ENCODE measurements around the gene CRB2. TPM values are rescaled to one million over a fixed set of nuclear protein-coding genes. Genes with fewer than 3 reads are reported as not detected.

The CRB2 gene
- total and polyA plus RNA-seq, 2 of the 13 experiments (the other 11 are each of a cell fraction or from before 2014, with no cell fraction given) = 0.01 to 0.29 TPM

DNA sequence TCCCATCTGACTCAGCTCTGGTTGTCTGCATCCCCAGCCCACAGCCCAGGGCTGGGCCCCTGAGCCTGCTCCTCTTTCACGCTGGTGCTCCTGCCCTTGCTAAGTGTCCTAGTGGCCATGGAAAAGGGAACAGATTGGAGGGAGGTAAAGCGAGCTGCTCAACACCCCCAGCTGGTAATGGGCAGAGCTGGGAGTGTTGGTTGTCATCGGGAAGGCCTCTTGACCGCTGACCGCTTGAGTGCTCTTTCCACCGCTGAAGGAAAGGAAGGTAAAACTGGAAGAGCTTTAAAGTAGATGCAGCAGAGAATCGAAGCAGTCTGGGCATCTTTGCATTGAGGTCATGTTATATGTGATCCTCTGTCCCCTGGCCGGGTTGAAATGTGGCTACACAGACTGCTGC, 60.2 kb downstream of the CRB2 start:
- Histone ChIP-seq H2AFZ (ENCODE audit: low read length) (no peak overlapping the region), H3K4me3 (replicated peaks in 1 of 3; ENCODE audit: insufficient read depth in 1 of 3, low read depth in 2 of 3, low read length in 3 of 3) (no peak overlapping the region), H3K36me3 (replicated peaks in 1 of 2; ENCODE audit: control insufficient read depth in 1 of 2, insufficient read depth in 2 of 2, low read length in 2 of 2) (peaks cover 4 to 13% of the 10 kb centered on the region in 2 experiments), H3K9ac (ENCODE audit: insufficient read depth, low read depth, low read length) (no peak overlapping the region), H3K4me1 (ENCODE audit: insufficient read depth, low read length) (no peaks in the 10 kb centered on the region), H3K27me3 (ENCODE audit: control insufficient read depth in 1 of 2, insufficient read depth in 2 of 2, low read length in 2 of 2) (no peaks in the 10 kb centered on the region), H3K27ac (ENCODE audit: extremely low read length, insufficient read depth, low read length) (no peak overlapping the region), H4K20me1 (ENCODE audit: insufficient read depth, low read length) (no peaks in the 10 kb centered on the region), H3K9me3 (ENCODE audit: low read length) (no peaks in the 10 kb centered on the region), H3K79me2 (ENCODE audit: insufficient read depth, low read length) (no peaks in the 10 kb centered on the region), H3K4me2 (ENCODE audit: low read depth, low read length) (no peak overlapping the region)
- FAIRE-seq (no peak), DNase-seq (ENCODE audit: low spot score) (no peak), ATAC-seq (no peak)
- in situ Hi-C loops (cut with HindIII; ENCODE audit: extremely low pct_ligation_motif_present, low pct_unique_long_range_greater_than_20kb) (loop anchor here (25.0 kb wide), 1 partner anchor 621 kb away; no protein-coding TSS in a partner anchor), intact Hi-C loops (cut with micrococcal nuclease; ENCODE audit: unreplicated experiment) (no loop called here)
- 89% methylated on average over 8 of the region's 8 CpGs for WGBS (ENCODE audit: low lambda C conversion rate)
- POLR2A ChIA-PET = no interaction called here
- CTCF ChIA-PET (ENCODE audit: low intra/inter-chr PET ratio, low total read pairs) = no interaction called here
- no TSS peak for BruUV-seq (replicated peaks)
- TF ChIP-seq, protein P1, sequence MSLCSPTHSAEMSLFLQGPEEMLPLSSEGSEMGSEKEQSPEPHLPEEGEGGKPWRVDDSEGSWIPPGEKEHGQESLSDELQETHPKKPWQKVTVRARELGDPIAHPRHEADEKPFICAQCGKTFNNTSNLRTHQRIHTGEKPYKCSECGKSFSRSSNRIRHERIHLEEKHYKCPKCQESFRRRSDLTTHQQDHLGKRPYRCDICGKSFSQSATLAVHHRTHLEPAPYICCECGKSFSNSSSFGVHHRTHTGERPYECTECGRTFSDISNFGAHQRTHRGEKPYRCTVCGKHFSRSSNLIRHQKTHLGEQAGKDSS (CRISPR knock-in tag; IDR thresholded peaks at IDR 0.05; ENCODE audit: borderline replicate concordance, low read depth) = no peak
- TF ChIP-seq ZNF557 (CRISPR knock-in tag; IDR thresholded peaks at IDR 0.05) (no peak), NR2F6 (IDR thresholded peaks at IDR 0.05) (no peak), NR2F6 (CRISPR knock-in tag; IDR thresholded peaks at IDR 0.05) (no peak), POGZ (CRISPR knock-in tag; IDR thresholded peaks at IDR 0.05) (no peak), ZNF446 (CRISPR knock-in tag; IDR thresholded peaks at IDR 0.05) (no peak), FOXP1 (IDR thresholded peaks at IDR 0.05) (no peak), FOXP1 (CRISPR knock-in tag; IDR thresholded peaks at IDR 0.05) (no peak), YY1 (IDR thresholded peaks at IDR 0.05; ENCODE audit: insufficient read depth, insufficient replicate concordance, low read depth, low read length) (no peak), ZFP1 (CRISPR knock-in tag; IDR thresholded peaks at IDR 0.05) (no peak), CCAR2 (optimal IDR thresholded peaks at IDR 0.05; ENCODE audit: low read depth, low read length) (no peak), ZNF558 (CRISPR knock-in tag; IDR thresholded peaks at IDR 0.05; ENCODE audit: borderline replicate concordance) (no peak), ZNF12 (CRISPR knock-in tag; IDR thresholded peaks at IDR 0.05) (no peak), RXRB (CRISPR knock-in tag; IDR thresholded peaks at IDR 0.05; ENCODE audit: borderline replicate concordance) (no peak)
- TF ChIP-seq, protein P2, sequence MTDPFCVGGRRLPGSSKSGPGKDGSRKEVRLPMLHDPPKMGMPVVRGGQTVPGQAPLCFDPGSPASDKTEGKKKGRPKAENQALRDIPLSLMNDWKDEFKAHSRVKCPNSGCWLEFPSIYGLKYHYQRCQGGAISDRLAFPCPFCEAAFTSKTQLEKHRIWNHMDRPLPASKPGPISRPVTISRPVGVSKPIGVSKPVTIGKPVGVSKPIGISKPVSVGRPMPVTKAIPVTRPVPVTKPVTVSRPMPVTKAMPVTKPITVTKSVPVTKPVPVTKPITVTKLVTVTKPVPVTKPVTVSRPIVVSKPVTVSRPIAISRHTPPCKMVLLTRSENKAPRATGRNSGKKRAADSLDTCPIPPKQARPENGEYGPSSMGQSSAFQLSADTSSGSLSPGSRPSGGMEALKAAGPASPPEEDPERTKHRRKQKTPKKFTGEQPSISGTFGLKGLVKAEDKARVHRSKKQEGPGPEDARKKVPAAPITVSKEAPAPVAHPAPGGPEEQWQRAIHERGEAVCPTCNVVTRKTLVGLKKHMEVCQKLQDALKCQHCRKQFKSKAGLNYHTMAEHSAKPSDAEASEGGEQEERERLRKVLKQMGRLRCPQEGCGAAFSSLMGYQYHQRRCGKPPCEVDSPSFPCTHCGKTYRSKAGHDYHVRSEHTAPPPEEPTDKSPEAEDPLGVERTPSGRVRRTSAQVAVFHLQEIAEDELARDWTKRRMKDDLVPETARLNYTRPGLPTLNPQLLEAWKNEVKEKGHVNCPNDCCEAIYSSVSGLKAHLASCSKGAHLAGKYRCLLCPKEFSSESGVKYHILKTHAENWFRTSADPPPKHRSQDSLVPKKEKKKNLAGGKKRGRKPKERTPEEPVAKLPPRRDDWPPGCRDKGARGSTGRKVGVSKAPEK (CRISPR knock-in tag; IDR thresholded peaks at IDR 0.05; ENCODE audit: borderline replicate concordance) = no peak
- TF ChIP-seq, protein P3, sequence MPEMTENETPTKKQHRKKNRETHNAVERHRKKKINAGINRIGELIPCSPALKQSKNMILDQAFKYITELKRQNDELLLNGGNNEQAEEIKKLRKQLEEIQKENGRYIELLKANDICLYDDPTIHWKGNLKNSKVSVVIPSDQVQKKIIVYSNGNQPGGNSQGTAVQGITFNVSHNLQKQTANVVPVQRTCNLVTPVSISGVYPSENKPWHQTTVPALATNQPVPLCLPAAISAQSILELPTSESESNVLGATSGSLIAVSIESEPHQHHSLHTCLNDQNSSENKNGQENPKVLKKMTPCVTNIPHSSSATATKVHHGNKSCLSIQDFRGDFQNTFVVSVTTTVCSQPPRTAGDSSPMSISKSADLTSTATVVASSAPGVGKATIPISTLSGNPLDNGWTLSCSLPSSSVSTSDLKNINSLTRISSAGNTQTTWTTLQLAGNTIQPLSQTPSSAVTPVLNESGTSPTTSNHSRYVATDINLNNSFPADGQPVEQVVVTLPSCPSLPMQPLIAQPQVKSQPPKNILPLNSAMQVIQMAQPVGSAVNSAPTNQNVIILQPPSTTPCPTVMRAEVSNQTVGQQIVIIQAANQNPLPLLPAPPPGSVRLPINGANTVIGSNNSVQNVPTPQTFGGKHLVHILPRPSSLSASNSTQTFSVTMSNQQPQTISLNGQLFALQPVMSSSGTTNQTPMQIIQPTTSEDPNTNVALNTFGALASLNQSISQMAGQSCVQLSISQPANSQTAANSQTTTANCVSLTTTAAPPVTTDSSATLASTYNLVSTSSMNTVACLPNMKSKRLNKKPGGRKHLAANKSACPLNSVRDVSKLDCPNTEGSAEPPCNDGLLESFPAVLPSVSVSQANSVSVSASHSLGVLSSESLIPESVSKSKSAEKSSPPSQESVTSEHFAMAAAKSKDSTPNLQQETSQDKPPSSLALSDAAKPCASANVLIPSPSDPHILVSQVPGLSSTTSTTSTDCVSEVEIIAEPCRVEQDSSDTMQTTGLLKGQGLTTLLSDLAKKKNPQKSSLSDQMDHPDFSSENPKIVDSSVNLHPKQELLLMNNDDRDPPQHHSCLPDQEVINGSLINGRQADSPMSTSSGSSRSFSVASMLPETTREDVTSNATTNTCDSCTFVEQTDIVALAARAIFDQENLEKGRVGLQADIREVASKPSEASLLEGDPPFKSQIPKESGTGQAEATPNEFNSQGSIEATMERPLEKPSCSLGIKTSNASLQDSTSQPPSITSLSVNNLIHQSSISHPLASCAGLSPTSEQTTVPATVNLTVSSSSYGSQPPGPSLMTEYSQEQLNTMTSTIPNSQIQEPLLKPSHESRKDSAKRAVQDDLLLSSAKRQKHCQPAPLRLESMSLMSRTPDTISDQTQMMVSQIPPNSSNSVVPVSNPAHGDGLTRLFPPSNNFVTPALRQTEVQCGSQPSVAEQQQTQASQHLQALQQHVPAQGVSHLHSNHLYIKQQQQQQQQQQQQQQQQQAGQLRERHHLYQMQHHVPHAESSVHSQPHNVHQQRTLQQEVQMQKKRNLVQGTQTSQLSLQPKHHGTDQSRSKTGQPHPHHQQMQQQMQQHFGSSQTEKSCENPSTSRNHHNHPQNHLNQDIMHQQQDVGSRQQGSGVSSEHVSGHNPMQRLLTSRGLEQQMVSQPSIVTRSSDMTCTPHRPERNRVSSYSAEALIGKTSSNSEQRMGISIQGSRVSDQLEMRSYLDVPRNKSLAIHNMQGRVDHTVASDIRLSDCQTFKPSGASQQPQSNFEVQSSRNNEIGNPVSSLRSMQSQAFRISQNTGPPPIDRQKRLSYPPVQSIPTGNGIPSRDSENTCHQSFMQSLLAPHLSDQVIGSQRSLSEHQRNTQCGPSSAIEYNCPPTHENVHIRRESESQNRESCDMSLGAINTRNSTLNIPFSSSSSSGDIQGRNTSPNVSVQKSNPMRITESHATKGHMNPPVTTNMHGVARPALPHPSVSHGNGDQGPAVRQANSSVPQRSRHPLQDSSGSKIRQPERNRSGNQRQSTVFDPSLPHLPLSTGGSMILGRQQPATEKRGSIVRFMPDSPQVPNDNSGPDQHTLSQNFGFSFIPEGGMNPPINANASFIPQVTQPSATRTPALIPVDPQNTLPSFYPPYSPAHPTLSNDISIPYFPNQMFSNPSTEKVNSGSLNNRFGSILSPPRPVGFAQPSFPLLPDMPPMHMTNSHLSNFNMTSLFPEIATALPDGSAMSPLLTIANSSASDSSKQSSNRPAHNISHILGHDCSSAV (CRISPR knock-in tag; IDR thresholded peaks at IDR 0.05; ENCODE audit: borderline replicate concordance) = no peak
